Measurements from ENCODE around the gene AREL1. TPM values are rescaled to one million over a fixed set of nuclear protein-coding genes. Genes with fewer than 3 reads are reported as not detected.

Gene AREL1
- total and polyA plus RNA-seq, 10 of the 15 experiments (the other 5 are each of a cell fraction or from before 2014, with no cell fraction given) = 6.2 to 40.4 (median 23.7) TPM

- intact Hi-C loops (cut with micrococcal nuclease; ENCODE audit: unreplicated experiment) = no loop called here
These were observed 15.9 kb downstream of the AREL1 start for GRCh38 chr14:74697011-74697410.

More at GRCh38 chr14:74697011-74697410, 15.9 kb downstream of the AREL1 start:
- Histone ChIP-seq H3K9me3 (replicated peaks; ENCODE audit: control insufficient read depth, insufficient read depth, low read length) (peaks cover 2% of the 10 kb centered on the region; the same call in 1 of the 3 replicates), H3K27me3 (replicated peaks in 1 of 2; ENCODE audit: control insufficient read depth in 2 of 2, insufficient read depth in 2 of 2, low read length in 1 of 2) (no peaks in the 10 kb centered on the region), H2AFZ (ENCODE audit: control insufficient read depth, low read depth, low read length) (no peak overlapping the region), H3K4me2 (ENCODE audit: control insufficient read depth, insufficient read depth) (no peak overlapping the region), H3K4me3 (no peak overlapping the region), H3K9ac (ENCODE audit: control insufficient read depth, insufficient read depth, low read length) (no peak overlapping the region), H3K79me2 (ENCODE audit: control insufficient read depth, insufficient read depth, low read length) (no peaks in the 10 kb centered on the region; the same call in none of the 2 replicates), H3K36me3 (ENCODE audit: control insufficient read depth in 2 of 2, insufficient read depth in 2 of 2, low read length in 1 of 2) (peaks cover 0 to 8% of the 10 kb centered on the region in 2 experiments; a peak in 2 of 4 replicates), H3K27ac (ENCODE audit: control insufficient read depth, insufficient read depth) (no peak overlapping the region), H3K4me1 (ENCODE audit: control insufficient read depth, insufficient read depth, low read length) (no peaks in the 10 kb centered on the region), H4K20me1 (ENCODE audit: control insufficient read depth, insufficient read depth) (no peaks in the 10 kb centered on the region)
- in situ Hi-C loops (cut with MboI) = no loop called here
- no peak for FAIRE-seq
- TF ChIP-seq TCF3 (IDR thresholded peaks at IDR 0.05; ENCODE audit: borderline replicate concordance, insufficient read depth, low read depth, low read length) (no peak), HDAC2 (IDR thresholded peaks at IDR 0.05) (no peak), IKZF1 (conservative IDR thresholded peaks at IDR 0.05) (no peak), CEBPZ (IDR thresholded peaks at IDR 0.05; ENCODE audit: low read depth, low read length) (no peak), CHD4 (IDR thresholded peaks at IDR 0.05) (no peak), ATF2 (IDR thresholded peaks at IDR 0.05; ENCODE audit: low read length) (no peak), ATF7 (IDR thresholded peaks at IDR 0.05; ENCODE audit: low read depth) (no peak), EGR1 (IDR thresholded peaks at IDR 0.05; ENCODE audit: borderline replicate concordance in 1 of 2, low read depth in 2 of 2, low read length in 2 of 2) (no peak), RAD51 (IDR thresholded peaks at IDR 0.05) (no peak), STAT3 (IDR thresholded peaks at IDR 0.05; ENCODE audit: low read depth, low read length) (no peak), EED (IDR thresholded peaks at IDR 0.05; ENCODE audit: low read depth) (no peak), ZBED1 (IDR thresholded peaks at IDR 0.05; ENCODE audit: borderline replicate concordance) (no peak), SREBF1 (IDR thresholded peaks at IDR 0.05; ENCODE audit: low read length) (no peak), SMC3 (IDR thresholded peaks at IDR 0.05; ENCODE audit: borderline replicate concordance, low read length) (no peak), RAD21 (IDR thresholded peaks at IDR 0.05; ENCODE audit: insufficient read depth, low read depth, low read length) (no peak)
- CTCF ChIA-PET = interaction anchor here (1.0 kb wide), 1 partner anchor 20 kb away, joined by 3 read pairs; no protein-coding TSS in a partner anchor
- BruUV-seq (replicated peaks) = no TSS peak
- SMC1A ChIA-PET (ENCODE audit: uncharacterized antibody, unreplicated experiment) = no interaction called here
- POLR2A ChIA-PET = no interaction called here
- no peak for DNase-seq (ENCODE audit: low read depth, low spot score)
- ATAC-seq = no peak
- RAD21 ChIA-PET (ENCODE audit: unreplicated experiment) = no interaction called here
- WGBS (ENCODE audit: insufficient coverage, insufficient replicate concordance, low lambda C conversion rate, missing lambda C conversion rate) = 100% methylated on average over 1 of the region's 1 CpG

All from GM12878 (cell line).